ENCODE measurements around the gene GLO1.

GLO1 gene

DNA sequence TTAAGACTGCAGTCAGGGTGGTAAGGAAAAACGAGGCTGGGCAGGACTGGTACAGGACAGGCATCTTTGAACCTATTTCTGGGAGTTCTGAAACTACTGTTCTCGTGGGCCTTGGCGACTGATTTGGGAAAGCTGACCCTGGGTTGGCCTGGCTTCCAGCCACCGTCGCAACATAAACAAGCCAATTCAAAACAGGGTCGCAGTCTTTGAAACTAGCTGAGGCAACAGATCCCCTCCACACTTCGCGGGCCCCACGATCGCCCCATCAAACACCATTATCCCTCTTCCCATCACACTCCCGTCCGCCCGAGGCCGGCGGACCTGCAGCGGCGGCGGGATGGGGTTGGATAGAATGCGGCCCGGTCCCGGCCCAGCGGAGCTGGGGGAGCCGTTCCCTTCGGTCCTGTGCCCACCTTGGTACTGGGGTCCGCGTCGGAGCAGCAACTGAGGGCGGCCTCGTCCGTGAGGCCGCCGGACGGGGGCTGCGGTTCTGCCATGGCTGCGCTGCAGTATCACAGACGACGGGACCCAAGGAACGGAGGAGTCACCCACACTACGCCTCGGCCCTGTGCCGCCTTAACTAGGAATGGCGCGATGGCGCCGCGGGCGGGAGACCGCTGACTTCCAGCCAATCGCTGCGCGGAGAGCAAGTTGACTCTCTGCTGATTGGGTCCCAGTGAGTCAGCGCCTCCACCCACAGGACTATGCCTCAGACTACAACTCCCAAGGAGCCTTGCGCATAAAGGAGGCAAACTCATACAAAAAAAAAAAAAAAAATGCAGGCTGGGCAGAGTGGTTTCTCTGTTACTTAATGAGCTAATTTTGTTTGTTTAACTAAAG lies at the start of gene GLO1:
GLO1 (minus strand) TSS at position 588 of the 840 bp plus-strand sequence; CDS start at position 497, 91 bp downstream.
- peak; percentile 99 for DNase-seq

DNA sequence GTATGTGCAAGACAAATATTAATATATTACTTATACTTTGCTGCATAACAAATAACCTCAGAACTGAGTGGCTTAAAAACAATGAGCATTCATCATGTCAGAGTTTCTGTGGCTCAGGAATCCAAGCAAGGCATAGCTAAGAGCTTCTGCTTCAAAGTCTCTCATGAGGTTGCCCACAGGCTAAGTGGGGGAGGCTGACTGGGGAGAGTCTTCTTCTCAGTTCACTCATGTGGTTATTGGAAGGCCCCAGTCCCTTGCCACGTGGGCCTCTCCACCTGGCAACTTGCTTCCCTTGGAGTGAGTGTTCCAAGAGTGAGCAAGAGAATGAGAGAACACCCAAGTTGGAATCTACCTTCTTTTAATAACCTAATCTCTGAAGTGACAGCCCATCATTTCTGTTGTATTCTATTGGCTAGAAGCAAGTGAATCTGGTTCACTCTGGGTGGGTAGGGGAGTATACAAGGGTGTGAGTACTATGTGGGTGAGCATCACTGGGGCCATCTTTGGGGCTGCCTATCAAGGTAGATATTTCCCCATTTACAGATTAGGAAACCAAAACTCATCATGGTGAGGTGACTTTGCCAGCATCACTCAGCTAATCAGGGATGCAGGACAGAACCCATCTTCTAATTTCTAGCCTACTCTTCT lies 48.1 kb upstream of the GLO1 start:
- DNase-seq, result no peak

DNA sequence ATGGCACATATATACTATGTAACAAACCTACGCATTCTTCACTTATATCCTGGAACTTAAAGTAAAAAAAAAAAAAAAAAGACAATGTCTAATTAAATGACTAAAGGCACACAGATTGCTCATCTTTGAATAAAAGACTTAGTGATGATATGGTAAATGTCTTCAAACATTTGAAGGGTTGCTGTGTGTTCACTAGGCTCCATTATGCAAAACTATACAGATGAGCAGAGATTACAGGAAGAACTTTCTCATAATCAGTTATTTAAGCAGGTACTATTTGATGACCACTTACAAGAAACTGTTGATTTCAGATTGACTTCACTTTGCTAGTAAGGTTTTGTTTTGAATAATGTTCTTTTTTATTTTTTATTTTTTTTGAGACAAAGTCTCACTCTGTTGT lies 46.5 kb upstream of the GLO1 start:
- DNase-seq, result no peak

DNA sequence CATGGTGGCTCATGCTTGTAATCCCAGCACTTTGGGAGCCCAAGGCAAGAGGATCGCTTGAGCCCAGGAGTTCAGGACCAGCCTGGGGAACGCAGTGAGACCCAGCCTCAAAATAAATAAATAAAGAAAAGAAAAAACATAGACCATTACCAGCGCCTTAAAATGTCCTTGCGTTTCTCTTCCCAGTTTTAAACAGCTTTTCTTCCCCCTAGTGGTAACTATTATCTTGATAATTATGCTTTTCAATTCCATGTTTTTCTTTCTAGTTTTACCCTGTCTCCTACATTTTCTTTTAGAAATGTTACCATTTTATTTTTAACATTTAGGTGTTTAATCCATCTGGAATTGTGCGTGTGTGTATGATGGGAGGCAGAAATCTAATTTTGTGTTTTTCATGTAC lies 36.6 kb upstream of the GLO1 start:
- no peak for DNase-seq

DNA sequence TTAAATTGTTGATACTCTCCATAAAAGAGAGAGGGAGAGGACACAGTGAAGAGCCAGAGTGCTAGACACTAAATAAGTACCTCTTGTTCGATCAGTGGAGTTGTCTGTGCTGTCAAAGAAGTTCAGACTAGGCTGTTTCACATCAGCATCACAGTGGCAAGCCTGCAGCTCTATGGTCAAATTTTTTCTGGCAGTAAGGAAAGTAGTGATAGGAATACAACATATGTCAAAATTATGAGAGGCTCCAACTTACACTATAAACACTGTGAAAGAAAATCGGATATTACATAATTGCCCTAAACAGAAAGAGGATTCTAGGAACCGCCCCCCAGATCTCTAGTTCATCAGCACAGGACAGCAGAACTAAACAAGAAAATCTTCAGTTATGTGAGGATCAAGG lies 35.3 kb upstream of the GLO1 start:
- no peak for DNase-seq

DNA sequence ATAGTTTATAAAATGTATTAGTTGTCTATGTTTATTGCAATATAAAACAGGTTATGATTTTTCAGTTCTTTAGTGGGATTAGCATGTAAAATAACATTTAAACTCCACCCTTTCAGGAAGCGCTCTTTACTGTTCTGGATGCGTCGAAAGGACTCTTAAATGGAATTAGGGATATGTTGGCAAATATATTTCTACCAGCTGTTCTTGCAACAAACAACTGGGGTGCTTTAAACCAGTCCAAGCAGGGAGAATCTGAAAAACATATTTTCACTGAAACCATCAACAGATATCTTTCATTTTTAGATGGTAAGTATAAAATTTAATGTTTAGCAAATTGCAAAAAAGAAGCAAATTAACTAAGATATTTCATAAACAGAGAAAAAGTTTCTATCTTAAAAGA lies 34.0 kb upstream of the GLO1 start:
- no peak for DNase-seq

DNA sequence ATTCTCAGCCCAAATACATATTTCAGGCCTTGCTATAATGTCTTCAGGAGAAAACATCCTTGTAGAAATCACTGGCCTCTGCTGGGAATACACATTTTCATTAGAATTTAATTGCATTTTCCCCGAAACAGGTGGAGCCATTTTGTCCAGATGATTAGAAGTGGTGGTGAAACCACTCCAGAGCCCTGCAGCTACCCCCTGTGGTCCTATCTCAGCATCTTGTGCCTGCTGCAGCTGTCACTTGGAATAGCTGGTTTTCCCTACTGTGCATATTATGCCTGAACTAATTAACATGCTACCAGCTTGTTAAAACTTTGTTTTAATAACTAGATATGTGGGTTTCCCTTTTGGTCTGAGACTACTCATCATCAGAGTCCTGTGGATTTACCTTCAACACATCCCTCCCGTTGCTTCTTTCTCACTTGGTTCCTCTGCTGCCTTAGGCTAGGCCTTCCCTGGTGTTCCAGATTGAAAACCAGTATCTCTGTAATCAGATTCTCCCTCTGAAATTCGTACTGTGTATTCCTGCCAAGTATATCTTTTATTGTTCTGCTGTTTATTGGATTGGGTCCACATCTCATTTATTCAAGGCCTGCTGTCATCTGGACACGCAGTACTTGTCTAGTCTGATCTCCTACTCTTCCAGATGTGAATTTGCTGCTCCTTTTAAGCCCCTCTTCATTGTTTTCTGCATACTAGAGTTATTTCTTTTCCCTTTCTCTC lies 27.4 kb upstream of the GLO1 start:
- no peak for DNase-seq

DNA sequence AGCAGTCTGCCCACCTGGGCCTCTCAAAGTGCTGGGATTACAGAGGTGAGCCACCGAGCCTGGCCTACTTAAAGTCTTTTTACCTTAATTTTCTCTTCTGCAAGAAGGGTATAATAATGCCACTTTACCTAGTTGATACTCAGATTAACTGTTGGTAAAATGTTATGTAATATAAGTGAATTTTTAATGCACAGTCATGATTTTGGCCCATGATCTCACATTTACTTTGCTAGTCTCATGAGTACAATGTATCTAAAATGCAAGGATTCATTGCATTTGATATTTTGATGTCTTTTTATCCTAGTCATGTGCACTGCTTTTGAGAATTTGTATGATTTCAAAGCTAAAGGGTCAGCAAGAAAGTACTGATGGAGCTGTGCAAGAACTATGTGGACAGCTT lies 25.3 kb upstream of the GLO1 start:
- DNase-seq, result no peak

DNA sequence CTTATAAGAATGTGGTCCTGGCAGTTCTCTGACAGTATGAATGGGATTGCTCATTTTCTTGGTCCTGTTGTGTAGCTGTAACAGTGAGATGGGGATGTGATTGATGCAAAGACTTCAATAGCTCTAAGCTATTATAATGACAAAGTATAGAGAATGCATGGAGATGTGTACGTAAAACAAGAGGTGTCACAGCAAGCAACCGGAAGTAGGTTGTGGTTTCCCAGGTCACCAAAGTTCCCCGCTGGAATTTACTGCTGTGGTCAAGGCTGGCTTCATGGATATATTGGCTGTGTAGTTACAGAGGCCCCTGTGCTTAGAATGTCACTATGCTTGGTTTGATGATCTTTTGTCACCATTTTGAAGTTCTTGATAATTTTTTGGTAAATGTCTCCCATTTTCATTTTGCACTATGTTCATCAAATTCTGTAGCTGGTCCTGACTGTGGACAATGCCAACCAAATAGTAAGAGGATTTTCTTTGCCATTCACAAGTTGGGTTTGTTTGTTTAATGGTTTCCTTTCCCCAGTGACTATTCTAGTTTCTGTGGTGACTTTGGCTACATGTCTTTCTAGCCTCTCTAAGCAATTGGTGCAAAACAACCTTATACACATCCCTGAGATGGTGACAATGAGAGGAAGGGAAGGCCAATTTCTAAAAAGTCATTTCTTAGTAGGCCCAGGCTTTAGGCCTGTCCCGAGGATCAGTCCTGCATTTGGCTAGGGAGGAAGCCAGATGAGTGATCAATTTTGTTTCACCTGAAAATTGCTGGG lies 22.7 kb upstream of the GLO1 start:
- no peak for DNase-seq

DNA sequence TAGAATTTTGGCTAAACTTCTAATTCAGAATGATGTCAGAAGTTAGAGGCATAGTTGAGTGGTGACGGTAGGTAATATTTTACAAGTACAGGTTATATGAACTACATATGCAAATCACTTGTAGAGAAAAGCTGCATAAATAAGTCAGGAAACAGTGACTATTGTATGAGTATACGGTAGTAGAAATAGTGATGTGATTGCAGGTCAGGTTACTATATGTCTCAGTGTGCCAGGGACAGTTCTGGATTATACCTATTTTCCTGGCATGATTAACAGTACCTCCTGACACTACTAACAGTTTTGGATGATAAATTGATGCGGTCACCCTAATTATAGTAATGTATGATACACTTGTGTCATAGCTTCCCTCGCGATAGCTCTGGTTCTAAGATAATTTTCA lies 21.4 kb upstream of the GLO1 start:
- no peak for DNase-seq

DNA sequence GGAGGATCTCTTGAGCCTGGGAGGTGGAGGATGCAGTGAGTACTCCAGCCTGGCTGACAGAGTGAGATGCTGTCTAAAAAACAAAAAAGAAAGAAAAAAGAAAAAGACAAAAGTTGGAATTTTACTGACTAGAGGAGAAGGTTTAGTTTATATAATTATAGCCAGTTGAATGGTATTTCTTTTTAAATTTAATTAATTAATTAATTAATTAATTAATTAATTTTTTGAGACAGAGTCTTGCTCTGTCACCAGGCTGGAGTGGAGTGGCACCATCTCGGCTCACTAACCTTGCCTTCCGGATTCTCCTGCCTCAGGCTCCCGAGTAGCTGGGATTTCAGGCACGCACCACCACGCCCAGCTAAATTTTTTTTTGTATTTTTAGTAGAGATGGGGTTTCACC lies 20.8 kb upstream of the GLO1 start:
- no peak for DNase-seq

DNA sequence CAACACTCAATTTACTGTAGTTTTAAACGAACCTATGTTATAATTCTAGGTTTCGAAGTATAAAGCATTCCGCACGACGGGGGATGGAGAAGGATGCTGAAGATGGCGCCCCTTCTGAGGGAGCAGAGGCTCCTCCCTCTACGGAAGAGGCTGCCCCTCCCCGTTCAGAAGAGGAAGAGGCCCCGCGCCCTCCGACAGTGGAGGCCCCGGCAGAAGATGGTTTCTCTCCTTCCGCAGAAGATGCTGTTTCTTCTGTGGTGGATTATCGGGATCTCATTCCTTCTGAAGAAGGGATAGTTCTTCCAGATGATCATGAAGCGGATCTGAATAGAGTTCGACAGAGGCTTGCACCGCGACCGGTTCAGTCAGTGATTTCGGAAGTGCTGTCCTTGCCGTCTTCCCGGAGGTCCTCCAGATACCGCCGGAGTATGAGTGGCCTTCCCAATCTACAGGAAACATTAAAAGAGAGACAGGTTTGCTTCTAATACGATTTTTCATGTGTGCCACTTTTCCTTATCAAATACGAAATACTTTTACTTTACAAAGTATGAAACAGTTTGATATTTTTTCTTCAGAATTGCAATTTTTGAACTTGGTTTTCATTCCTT lies 19.9 kb upstream of the GLO1 start:
- no peak for DNase-seq

DNA sequence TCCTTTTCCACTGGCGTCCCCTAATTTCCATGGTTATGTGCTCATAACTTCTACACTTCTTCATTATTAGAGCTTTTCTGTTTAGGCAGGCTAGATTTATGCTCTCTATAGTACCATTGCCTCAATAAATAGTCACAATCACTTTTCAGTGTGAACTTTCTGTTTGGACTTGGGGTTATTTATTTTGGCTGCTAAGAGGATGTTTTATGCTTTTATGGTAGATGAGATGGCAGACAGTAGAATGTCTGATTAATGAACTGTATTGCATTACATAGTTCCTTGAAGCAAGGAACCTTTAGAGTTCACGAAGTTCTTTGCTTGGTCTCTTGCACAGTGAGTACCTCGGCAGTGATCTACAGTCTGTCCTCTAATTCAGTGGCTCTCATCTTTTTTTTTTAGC lies 19.1 kb upstream of the GLO1 start:
- DNase-seq, result no peak

DNA sequence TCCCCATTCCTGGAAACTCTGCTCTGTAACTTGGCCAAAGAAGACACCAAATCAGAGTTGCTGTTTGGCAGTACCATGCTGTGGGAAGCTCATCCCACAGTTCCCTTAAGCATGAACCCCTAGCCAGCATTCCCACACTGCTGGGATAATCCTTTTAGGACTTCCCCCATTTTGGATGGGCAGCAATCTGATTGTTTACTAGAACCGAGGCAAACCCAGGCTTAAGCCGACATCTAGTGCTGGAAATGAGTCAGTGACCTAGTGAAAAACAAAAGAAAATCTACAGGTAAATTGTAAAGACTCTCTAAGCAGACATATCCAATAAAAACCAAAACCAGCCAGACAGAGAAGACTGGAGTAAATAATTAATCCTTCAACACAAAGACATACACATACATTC lies 17.4 kb upstream of the GLO1 start:
- DNase-seq, result no peak

DNA sequence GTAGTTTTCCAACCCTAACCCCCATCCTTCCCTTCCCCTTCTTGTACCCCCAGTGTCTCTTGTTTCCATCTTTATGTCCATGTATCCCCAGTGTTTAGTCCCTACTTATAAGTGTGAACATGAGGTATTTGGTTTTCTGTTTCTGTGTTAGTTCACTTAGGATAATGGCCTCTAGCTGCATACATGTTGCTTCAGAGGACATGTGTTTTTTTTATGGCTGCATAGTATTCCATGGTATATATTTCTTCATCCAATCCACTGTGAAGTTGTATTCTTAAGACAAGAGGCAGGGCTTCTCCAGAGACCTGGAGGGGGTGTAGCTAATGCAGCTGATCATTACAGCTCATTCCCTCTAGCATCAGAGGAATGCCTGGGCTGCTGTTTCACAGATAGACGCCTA lies 16.4 kb upstream of the GLO1 start:
- no peak for DNase-seq

DNA sequence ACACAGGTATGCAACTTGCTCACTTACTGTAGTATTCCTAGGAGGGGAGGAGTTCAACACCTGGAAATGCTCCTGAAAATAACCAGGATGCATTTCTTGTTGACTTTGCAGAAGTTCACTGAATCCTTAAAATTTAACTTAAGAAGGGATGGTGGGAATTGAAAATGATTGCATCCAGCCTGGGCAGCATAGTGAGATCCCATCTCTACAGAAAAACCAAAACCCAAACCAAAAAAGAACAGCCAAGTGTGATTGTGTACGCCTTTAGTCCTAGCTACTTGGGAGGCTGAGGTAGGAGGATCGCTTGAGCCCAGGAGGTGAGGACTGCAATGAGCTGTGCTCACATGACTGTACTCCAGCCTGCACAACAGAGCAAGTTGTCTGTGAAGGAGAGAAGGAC lies 13.9 kb upstream of the GLO1 start:
- DNase-seq, result no peak

DNA sequence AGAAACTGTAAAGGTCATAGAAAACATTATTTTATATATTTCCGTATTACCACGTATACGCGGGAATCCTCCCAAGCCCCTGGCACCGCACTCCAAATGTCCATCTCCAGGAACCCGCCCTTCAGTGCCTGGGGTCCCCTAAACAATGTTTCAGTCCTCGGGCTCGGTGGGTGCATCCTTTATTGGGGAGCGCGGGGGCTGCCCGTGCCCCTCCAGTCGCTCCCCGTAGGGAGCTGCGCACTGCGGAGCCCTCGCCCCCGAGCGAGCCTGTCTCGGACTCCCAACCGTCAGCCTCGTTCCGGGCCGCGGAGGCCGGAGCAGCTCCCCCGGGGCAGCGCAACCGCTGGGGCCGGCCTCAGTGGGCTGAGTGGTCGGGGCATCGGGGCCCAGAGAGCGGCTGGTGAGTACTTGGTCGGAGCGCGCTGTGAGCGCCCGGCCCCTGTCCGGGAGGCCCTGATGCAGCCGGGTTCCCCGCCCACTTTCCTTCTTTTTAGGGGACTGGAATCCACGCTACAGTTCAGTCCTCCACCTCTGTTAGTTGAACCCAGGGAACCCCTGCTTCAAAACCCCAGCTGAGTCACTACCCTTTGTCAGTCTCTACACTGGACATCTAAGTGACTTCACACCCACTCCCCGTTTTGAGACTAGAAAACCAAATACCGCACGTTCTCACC lies 12.2 kb upstream of the GLO1 start, which contains the start of gene DNAH8:
DNAH8 (plus strand) TSS at position 296 of the 674 bp plus-strand sequence. CDS start 7,499 bp downstream, outside the sequence.
- no peak for DNase-seq

DNA sequence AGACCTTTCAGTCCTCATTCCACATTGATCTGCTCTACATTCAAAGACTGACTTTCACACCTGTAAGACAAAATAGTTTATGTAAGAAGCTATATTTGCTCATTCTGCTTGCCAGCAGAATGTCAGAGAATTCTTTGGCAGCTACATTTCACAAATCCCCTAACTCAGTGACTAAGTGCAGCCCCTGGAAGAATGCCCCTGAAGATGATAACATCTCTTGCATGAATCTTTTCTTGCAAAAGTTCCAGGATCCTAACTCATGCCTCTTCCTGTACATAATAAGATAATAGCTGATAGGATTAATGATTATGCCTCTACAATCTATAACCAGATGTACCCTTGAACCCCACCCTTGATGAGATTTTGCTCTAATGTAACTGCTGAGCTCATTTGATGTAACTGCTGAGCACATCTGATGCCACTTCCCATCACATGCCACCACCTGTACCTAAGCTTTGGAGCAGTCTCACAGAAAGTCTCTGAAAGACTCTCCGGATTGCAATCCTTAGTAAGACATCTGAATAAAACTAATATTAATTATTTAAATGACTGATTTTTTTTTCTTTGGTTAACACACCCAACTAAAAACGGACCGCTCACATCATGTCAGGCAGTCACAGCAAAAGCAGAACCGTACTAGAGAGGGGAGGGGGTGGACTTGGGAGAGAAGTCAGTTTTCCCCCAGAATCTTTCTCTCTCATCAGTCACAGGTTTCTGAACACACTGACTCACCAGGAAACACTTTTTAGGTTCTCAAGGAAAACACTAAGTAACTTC lies 11.5 kb upstream of the GLO1 start:
- DNase-seq, result no peak

DNA sequence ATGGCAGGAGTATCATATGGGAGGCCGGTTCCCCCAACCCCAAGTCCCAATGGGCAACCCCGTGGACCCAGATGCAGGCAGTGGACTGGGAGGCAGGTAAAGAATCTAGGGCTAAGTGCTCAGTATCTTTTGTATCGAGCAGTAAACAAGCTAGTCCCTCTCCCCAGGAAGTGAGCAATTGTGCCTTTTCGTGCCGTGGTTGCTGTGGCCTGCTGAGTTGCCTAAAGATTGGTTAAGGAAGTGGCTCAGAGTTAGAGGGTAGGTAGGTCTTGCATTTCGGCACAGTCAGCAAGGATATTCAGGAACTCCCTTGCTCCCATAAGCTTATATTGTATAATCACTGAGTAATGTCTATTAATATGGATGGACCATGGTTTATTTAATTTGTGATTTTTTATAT lies 10.9 kb upstream of the GLO1 start:
- DNase-seq, result no peak

DNA sequence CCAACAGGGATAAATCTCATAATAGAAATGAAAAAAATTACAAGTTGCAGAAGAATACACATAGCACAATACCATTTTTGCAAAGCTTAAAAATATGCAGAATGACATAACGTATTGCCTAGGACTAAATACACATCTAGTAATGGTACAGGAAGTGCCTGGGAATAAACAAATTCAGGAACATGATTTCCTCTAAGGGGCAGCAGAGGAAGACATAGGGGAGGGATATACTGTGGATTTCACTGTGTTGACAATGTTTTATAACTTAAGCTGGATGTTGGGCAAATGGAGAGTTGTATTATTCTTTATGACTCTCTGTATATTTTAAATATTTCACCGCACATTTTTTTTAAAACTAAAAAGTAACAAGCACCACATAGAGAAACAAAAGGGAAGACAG lies 5.6 kb upstream of the GLO1 start:
- no peak for DNase-seq

DNA sequence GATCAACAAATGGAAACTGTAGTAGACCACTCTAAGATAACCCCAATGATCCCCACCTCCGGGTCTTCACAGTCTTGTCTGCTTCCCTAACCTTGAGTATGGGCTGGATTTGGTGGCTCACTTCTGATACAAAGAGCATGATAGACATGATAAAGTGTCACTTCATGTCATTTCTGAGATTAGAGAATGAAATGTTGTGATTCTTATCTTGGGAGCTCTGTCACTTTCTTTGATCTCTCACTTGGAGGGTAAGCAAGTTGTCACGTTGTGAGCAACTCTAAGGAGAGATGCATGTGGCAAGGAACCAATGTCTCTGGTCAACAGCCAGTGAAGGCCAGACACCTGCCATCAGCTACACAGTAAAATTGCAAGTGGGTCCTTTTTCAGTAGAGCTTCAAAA lies 3.0 kb upstream of the GLO1 start:
- DNase-seq, result no peak
